GM23338 (cell line): Measurements from ENCODE around the gene STAMBPL1. TPM values are rescaled to one million over a fixed set of nuclear protein-coding genes. Genes with fewer than 3 reads are reported as not detected.

Experiments used
- ATAC-seq: fragments of 200-7000 bp; cut with Tn5 transposase; 3 replicates; pipeline ENCODE4 v1.9.1; 2020
- DNase-seq: peaks from one replicate; pipeline ENCODE4 v3.0.0-alpha.2; 2015; ENCODE audit warnings: low spot score
- H2AFZ ChIP-seq: fragments of 200-600 bp; sonication (generic); 2 replicates; pipeline ENCODE4 v1.8.0; 2016; ENCODE audit warnings: antibody characterized with exemption, mild to moderate bottlenecking, moderate library complexity
- H3F3A ChIP-seq: fragments of 200-600 bp; sonication (generic); replicated peaks from 2 replicates; pipeline ENCODE4 v1.8.0; 2017; ENCODE audit warnings: antibody characterized with exemption, mixed run types, low read depth
- H3K27ac ChIP-seq: fragments of 200-600 bp; sonication (generic); 2 replicates; pipeline ENCODE4 v1.6.1; 2016; ENCODE audit warnings: low read depth
- H3K27me3 ChIP-seq: fragments of 200-600 bp; sonication (generic); 2 replicates; pipeline ENCODE4 v1.8.0; 2016; ENCODE audit warnings: mild to moderate bottlenecking, mixed run types, moderate library complexity; ENCODE audit not compliant: insufficient read depth
- H3K36me3 ChIP-seq: fragments of 200-600 bp; sonication (generic); 2 replicates; pipeline ENCODE4 v1.8.0; 2016; ENCODE audit warnings: mild to moderate bottlenecking; ENCODE audit not compliant: insufficient read depth
- H3K4me1 ChIP-seq: fragments of 200-600 bp; sonication (generic); 2 replicates; pipeline ENCODE4 v1.8.0; 2016; ENCODE audit warnings: mild to moderate bottlenecking, moderate library complexity; ENCODE audit not compliant: insufficient read depth
- H3K4me2 ChIP-seq: fragments of 200-600 bp; sonication (generic); 2 replicates; pipeline ENCODE4 v1.7.1; 2017; ENCODE audit warnings: mixed run types
- H3K4me3 ChIP-seq: fragments of 200-600 bp; sonication (generic); 2 replicates; pipeline ENCODE4 v1.6.1; 2016; ENCODE audit warnings: mixed run types
- H3K79me2 ChIP-seq: fragments of 200-600 bp; sonication (generic); replicated peaks from 2 replicates; pipeline ENCODE4 v1.8.0; 2017; ENCODE audit warnings: mild to moderate bottlenecking; ENCODE audit not compliant: insufficient read depth
- H3K9me2 ChIP-seq: fragments of 200-600 bp; sonication (generic); 2 replicates; pipeline ENCODE4 v1.8.0; 2017; ENCODE audit not compliant: insufficient read depth
- H4K20me1 ChIP-seq: fragments of 200-600 bp; sonication (generic); replicated peaks from 2 replicates; pipeline ENCODE4 v1.8.0; 2017; ENCODE audit warnings: mild to moderate bottlenecking; ENCODE audit not compliant: insufficient read depth
- H3K27ac Mint-ChIP-seq: 2 replicates; pipeline ENCODE4 v1.8.0; 2020; ENCODE audit warnings: inconsistent platforms, mild to moderate bottlenecking, moderate library complexity, mixed read lengths
- H3K27me3 Mint-ChIP-seq: 3 replicates; pipeline ENCODE4 v1.8.0; 2022; ENCODE audit warnings: low read depth, mild to moderate bottlenecking, moderate library complexity, mixed read lengths, inconsistent platforms; ENCODE audit not compliant: insufficient read depth, poor library complexity
- H3K36me3 Mint-ChIP-seq: 3 replicates; pipeline ENCODE4 v1.8.0; 2021; ENCODE audit warnings: low read depth, mild to moderate bottlenecking, inconsistent platforms, moderate library complexity, mixed read lengths
- H3K4me1 Mint-ChIP-seq: 3 replicates; pipeline ENCODE4 v1.8.0; 2020; ENCODE audit warnings: mild to moderate bottlenecking, inconsistent platforms, mixed read lengths
- H3K4me3 Mint-ChIP-seq: 3 replicates; pipeline ENCODE4 v1.8.0; 2021; ENCODE audit warnings: moderate library complexity, mild to moderate bottlenecking, inconsistent platforms, mixed read lengths
- H3K9me3 Mint-ChIP-seq: 3 replicates; pipeline ENCODE4 v1.8.0; 2020; ENCODE audit warnings: moderate library complexity, mild to moderate bottlenecking, inconsistent platforms, mixed read lengths
- CREB1 ChIP-seq: fragments of 250-450 bp; sonication (Bioruptor Pico); IDR thresholded peaks from 2 replicates; pipeline ENCODE4 v1.5.0; 2020; ENCODE audit warnings: low read depth, mild to moderate bottlenecking, moderate library complexity
- EZH2 ChIP-seq: fragments of 200-600 bp; sonication (generic); IDR thresholded peaks from one replicate; pipeline ENCODE4 v1.8.0; 2017; ENCODE audit warnings: antibody characterized with exemption, mild to moderate bottlenecking, low read depth; ENCODE audit not compliant: unreplicated experiment
- EZH2phosphoT487 ChIP-seq: fragments of 200-600 bp; sonication (generic); IDR thresholded peaks from one replicate; pipeline ENCODE4 v1.8.1; 2018; ENCODE audit warnings: antibody characterized with exemption; ENCODE audit not compliant: unreplicated experiment
- JUNB ChIP-seq: IDR thresholded peaks from one replicate; pipeline ENCODE4 v1.6.1; 2016; ENCODE audit warnings: antibody characterized with exemption; ENCODE audit not compliant: unreplicated experiment
- NANOG ChIP-seq: IDR thresholded peaks from 2 replicates; pipeline ENCODE4 v1.6.1; 2016; ENCODE audit warnings: antibody characterized with exemption, borderline replicate concordance
- POLR2AphosphoS5 ChIP-seq: IDR thresholded peaks from 2 replicates; pipeline ENCODE4 v1.6.1; 2016; ENCODE audit warnings: antibody characterized with exemption, low read depth
- STAT1 ChIP-seq: IDR thresholded peaks from one replicate; pipeline ENCODE4 v1.6.1; 2016; ENCODE audit warnings: antibody characterized with exemption; ENCODE audit not compliant: unreplicated experiment
- ZNF114 ChIP-seq: fragments of 250-450 bp; sonication (Bioruptor Pico); IDR thresholded peaks from 2 replicates; pipeline ENCODE4 v1.5.0; 2020; ENCODE audit warnings: mild to moderate bottlenecking, moderate library complexity
- ZNF331 ChIP-seq: fragments of 250-450 bp; sonication (Bioruptor Pico); IDR thresholded peaks from 2 replicates; pipeline ENCODE4 v1.5.0; 2020; ENCODE audit warnings: low read depth, mild to moderate bottlenecking, moderate library complexity
- polyA plus RNA-seq: library from polyadenylated mRNA; unstranded; fragments of >200 nt; fragmentation: Nextera tagmentation; extraction: Ambion mirVana; gene quantifications from 2 replicates; pipeline ENCODE4 v1.2.1, GENCODE V29; 2016
- total RNA-seq: library from RNA; depleted of rRNA; stranded (reverse); fragments of >200 nt; shearing (Covaris generic); gene quantifications from 2 replicates; pipeline ENCODE4 v1.2.3, GENCODE V29; 2014
- TF ChIP-seq, protein P1 (sequence below): IDR thresholded peaks from 2 replicates; pipeline ENCODE4 v1.6.1; 2016; ENCODE audit warnings: antibody characterized with exemption
- TF ChIP-seq, protein P2 (sequence below): fragments of 250-450 bp; sonication (Bioruptor Pico); IDR thresholded peaks from 2 replicates; pipeline ENCODE4 v1.5.0; 2020; ENCODE audit warnings: mild to moderate bottlenecking, moderate library complexity
- TF ChIP-seq, protein P3 (sequence below), 2 experiments: fragments of 200-600 bp in 1 of 2; sonication (generic) in 1 of 2; conservative IDR thresholded peaks; 2 replicates each; pipeline versions ENCODE4 v1.5.1 to v1.6.1; 2016 to 2017; ENCODE audit warnings: antibody characterized with exemption in 2 of 2, low read depth in 2 of 2, mild to moderate bottlenecking in 2 of 2, moderate library complexity in 1 of 2
- TF ChIP-seq, protein P4 (sequence below): IDR thresholded peaks from one replicate; pipeline ENCODE4 v1.6.1; 2018; ENCODE audit warnings: antibody characterized with exemption; ENCODE audit not compliant: unreplicated experiment

The STAMBPL1 gene
- total and polyA plus RNA-seq, 2 experiments from 2014 or later = 2.5 to 11.5 TPM

DNA sequence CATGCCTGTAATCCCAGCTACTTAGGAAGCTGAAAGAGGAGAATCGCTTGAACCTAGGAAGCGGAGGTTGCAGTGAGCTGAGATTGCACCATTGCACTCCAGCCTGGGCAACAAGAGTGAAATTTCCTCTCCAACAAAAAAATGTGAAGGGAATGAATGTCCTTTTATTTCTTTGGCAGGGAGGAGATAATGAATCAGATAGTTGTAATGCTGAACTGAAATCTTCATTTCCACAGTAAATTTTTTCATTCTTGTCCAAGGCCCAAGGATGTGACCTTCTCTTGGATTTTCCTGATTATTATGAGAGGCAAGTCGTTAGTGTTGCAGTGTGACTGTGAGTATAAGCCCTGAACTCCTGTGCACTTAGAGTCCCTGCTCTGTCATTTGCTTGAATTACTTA is 13.6 kb downstream of the STAMBPL1 start (continued):
- TF ChIP-seq, protein P1, sequence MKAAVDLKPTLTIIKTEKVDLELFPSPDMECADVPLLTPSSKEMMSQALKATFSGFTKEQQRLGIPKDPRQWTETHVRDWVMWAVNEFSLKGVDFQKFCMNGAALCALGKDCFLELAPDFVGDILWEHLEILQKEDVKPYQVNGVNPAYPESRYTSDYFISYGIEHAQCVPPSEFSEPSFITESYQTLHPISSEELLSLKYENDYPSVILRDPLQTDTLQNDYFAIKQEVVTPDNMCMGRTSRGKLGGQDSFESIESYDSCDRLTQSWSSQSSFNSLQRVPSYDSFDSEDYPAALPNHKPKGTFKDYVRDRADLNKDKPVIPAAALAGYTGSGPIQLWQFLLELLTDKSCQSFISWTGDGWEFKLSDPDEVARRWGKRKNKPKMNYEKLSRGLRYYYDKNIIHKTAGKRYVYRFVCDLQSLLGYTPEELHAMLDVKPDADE = no peak
- TF ChIP-seq NANOG = no peak
- TF ChIP-seq, protein P2, sequence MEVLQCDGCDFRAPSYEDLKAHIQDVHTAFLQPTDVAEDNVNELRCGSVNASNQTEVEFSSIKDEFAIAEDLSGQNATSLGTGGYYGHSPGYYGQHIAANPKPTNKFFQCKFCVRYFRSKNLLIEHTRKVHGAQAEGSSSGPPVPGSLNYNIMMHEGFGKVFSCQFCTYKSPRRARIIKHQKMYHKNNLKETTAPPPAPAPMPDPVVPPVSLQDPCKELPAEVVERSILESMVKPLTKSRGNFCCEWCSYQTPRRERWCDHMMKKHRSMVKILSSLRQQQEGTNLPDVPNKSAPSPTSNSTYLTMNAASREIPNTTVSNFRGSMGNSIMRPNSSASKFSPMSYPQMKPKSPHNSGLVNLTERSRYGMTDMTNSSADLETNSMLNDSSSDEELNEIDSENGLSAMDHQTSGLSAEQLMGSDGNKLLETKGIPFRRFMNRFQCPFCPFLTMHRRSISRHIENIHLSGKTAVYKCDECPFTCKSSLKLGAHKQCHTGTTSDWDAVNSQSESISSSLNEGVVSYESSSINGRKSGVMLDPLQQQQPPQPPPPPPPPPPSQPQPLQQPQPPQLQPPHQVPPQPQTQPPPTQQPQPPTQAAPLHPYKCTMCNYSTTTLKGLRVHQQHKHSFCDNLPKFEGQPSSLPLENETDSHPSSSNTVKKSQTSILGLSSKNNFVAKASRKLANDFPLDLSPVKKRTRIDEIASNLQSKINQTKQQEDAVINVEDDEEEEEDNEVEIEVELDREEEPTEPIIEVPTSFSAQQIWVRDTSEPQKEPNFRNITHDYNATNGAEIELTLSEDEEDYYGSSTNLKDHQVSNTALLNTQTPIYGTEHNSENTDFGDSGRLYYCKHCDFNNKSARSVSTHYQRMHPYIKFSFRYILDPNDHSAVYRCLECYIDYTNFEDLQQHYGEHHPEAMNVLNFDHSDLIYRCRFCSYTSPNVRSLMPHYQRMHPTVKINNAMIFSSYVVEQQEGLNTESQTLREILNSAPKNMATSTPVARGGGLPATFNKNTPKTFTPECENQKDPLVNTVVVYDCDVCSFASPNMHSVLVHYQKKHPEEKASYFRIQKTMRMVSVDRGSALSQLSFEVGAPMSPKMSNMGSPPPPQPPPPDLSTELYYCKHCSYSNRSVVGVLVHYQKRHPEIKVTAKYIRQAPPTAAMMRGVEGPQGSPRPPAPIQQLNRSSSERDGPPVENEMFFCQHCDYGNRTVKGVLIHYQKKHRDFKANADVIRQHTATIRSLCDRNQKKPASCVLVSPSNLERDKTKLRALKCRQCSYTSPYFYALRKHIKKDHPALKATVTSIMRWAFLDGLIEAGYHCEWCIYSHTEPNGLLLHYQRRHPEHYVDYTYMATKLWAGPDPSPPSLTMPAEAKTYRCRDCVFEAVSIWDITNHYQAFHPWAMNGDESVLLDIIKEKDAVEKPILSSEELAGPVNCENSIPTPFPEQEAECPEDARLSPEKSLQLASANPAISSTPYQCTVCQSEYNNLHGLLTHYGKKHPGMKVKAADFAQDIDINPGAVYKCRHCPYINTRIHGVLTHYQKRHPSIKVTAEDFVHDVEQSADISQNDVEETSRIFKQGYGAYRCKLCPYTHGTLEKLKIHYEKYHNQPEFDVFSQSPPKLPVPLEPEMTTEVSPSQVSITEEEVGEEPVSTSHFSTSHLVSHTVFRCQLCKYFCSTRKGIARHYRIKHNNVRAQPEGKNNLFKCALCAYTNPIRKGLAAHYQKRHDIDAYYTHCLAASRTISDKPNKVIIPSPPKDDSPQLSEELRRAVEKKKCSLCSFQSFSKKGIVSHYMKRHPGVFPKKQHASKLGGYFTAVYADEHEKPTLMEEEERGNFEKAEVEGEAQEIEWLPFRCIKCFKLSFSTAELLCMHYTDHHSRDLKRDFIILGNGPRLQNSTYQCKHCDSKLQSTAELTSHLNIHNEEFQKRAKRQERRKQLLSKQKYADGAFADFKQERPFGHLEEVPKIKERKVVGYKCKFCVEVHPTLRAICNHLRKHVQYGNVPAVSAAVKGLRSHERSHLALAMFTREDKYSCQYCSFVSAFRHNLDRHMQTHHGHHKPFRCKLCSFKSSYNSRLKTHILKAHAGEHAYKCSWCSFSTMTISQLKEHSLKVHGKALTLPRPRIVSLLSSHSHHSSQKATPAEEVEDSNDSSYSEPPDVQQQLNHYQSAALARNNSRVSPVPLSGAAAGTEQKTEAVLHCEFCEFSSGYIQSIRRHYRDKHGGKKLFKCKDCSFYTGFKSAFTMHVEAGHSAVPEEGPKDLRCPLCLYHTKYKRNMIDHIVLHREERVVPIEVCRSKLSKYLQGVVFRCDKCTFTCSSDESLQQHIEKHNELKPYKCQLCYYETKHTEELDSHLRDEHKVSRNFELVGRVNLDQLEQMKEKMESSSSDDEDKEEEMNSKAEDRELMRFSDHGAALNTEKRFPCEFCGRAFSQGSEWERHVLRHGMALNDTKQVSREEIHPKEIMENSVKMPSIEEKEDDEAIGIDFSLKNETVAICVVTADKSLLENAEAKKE (CRISPR knock-in tag) = no peak
- TF ChIP-seq JUNB = no peak

DNA sequence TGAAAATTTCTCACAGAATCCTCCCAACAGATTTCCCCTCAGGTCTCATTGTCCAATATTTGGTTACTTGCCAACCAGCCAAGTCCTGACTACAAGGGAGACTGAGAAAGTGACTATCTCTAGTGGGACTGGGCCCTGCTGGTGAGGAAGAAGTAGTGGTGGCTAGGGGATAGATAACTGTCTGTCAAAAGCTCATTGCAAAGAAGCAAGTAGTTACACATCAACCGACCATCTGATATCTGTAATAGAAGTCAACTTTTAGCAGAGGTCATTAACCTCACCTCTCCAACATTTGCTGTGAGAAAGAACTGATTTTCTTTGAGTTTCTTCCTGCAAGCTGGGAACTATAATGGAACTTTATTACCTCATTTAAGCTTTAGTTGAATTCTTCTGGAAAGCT is 15.2 kb downstream of the STAMBPL1 start:
- Histone ChIP-seq H3K79me2 (no peaks in the 10 kb centered on the region), H2AFZ (no peak overlapping the region), H4K20me1 (no peaks in the 10 kb centered on the region), H3K4me3 (no peak overlapping the region), H3K4me2 (no peak overlapping the region), H3K9me2 (no peaks in the 10 kb centered on the region), H3K4me1 (no peaks in the 10 kb centered on the region; the same call in 1 of the 2 replicates), H3F3A (no peaks in the 10 kb centered on the region), H3K27me3 (no peaks in the 10 kb centered on the region), H3K27ac (no peak overlapping the region), H3K36me3 (no peaks in the 10 kb centered on the region)
- peaks cover 19% of the 10 kb centered on the region for H3K4me1 Mint-ChIP-seq
- no peaks in the 10 kb centered on the region; the same call in 2 of the 3 replicates for H3K9me3 Mint-ChIP-seq
- no peaks in the 10 kb centered on the region for H3K27me3 Mint-ChIP-seq
- no peaks in the 10 kb centered on the region for H3K36me3 Mint-ChIP-seq
- ATAC-seq = no peak
- no peak for DNase-seq
- no peak overlapping the region for H3K27ac Mint-ChIP-seq
- no peak overlapping the region for H3K4me3 Mint-ChIP-seq
- TF ChIP-seq EZH2phosphoT487 (no peak), POLR2AphosphoS5 (no peak), ZNF114 (no peak), STAT1 (no peak), NANOG (no peak), EZH2 (no peak), ZNF331 (CRISPR knock-in tag) (no peak), CREB1 (CRISPR knock-in tag) (no peak), JUNB (no peak)
- TF ChIP-seq, protein P3, sequence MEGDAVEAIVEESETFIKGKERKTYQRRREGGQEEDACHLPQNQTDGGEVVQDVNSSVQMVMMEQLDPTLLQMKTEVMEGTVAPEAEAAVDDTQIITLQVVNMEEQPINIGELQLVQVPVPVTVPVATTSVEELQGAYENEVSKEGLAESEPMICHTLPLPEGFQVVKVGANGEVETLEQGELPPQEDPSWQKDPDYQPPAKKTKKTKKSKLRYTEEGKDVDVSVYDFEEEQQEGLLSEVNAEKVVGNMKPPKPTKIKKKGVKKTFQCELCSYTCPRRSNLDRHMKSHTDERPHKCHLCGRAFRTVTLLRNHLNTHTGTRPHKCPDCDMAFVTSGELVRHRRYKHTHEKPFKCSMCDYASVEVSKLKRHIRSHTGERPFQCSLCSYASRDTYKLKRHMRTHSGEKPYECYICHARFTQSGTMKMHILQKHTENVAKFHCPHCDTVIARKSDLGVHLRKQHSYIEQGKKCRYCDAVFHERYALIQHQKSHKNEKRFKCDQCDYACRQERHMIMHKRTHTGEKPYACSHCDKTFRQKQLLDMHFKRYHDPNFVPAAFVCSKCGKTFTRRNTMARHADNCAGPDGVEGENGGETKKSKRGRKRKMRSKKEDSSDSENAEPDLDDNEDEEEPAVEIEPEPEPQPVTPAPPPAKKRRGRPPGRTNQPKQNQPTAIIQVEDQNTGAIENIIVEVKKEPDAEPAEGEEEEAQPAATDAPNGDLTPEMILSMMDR (conservative IDR thresholded peaks at IDR 0.05; ENCODE audit: low read depth in 2 of 2) = no peak
- TF ChIP-seq, protein P4, sequence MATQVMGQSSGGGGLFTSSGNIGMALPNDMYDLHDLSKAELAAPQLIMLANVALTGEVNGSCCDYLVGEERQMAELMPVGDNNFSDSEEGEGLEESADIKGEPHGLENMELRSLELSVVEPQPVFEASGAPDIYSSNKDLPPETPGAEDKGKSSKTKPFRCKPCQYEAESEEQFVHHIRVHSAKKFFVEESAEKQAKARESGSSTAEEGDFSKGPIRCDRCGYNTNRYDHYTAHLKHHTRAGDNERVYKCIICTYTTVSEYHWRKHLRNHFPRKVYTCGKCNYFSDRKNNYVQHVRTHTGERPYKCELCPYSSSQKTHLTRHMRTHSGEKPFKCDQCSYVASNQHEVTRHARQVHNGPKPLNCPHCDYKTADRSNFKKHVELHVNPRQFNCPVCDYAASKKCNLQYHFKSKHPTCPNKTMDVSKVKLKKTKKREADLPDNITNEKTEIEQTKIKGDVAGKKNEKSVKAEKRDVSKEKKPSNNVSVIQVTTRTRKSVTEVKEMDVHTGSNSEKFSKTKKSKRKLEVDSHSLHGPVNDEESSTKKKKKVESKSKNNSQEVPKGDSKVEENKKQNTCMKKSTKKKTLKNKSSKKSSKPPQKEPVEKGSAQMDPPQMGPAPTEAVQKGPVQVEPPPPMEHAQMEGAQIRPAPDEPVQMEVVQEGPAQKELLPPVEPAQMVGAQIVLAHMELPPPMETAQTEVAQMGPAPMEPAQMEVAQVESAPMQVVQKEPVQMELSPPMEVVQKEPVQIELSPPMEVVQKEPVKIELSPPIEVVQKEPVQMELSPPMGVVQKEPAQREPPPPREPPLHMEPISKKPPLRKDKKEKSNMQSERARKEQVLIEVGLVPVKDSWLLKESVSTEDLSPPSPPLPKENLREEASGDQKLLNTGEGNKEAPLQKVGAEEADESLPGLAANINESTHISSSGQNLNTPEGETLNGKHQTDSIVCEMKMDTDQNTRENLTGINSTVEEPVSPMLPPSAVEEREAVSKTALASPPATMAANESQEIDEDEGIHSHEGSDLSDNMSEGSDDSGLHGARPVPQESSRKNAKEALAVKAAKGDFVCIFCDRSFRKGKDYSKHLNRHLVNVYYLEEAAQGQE = no peak
